IPS-18c (cell line): ENCODE data around the gene PLA2G4E.

Experiments used
- H3K4me3 ChIP-seq: 2 replicates; pipeline ENCODE4 v1.7.0; 2013; ENCODE audit warnings: low read depth, mild to moderate bottlenecking, low read length, moderate library complexity; ENCODE audit not compliant: insufficient read depth
- H3K9me3 ChIP-seq: one replicate; pipeline ENCODE4 v1.6.1; 2013; ENCODE audit warnings: mild to moderate bottlenecking, low read length, moderate library complexity; ENCODE audit not compliant: control insufficient read depth, insufficient read depth

PLA2G4E gene

DNA sequence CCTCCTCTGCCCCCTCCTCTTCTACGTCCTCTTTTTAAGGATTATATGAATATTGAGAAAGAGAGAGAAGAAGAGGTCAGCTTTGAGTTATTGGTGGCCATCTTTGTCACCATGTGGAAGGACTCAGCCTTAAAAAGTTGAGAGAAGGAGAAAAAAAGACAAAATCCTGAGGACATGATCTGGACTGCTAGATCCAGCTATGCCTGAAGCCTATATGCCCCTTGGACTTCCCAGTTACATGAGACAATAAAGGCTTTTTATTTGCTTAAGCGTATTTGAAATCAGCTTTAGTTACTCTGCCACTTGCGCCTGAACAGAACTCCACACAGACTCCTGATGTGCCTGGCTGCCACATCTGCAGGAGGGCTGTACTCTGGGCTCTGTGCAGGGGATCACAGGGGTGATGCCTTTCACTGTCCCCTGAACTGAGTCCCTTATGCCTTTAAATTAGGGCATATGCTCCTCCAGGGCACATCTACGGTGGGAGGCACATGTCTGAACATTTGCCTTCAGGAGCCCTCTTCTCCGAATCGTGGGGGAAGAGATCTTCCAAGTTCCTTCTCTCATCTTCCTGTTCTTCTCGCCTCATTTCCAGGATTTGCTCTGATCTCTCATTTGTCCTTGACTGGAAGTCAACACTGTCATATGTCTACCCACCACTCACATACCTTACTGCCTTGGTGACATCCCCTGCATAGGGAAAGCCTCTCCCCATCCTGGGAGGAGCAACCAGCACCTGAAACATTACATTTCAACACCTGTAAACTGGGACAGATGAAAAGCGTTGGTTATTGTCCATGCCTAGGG lies 14.0 kb upstream of the PLA2G4E start:
- H3K9me3 ChIP-seq: peaks cover 3% of the 10 kb centered on the region
- no peak overlapping the region for H3K4me3 ChIP-seq

DNA sequence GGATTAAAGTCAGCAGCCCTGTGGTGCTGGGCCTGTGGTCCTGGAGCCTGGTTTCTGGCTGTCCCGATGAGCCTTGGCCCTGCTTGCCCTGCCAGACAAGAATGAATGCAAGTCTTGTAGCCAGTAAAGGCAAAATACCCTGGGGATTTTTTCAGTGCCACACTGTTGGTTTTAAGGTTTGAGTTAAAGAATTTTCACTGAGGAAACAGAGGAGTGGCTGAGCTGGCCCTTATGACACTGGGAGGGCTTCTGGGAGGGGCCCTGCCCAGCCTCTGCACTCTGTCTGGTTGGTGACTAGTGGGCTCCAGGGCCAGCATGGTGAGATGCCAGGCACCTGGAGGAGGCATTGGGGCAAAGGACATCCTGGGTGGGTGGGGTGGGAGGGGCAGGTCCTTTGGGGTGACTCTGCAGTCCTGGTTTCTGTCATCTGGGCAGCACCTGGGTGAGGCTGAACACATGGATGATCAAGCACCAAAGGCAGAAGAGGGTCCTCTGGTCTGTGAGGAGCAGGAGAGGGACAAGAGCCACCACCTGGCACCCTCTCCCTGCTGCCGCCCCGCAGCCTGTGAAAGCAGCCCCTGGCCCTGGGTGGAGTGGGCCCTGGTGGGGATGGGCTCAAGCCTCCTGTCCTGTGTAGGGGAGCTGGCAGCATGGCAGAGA lies 12.5 kb upstream of the PLA2G4E start:
- Histone ChIP-seq H3K4me3 (no peak overlapping the region), H3K9me3 (peaks cover 3% of the 10 kb centered on the region)

DNA sequence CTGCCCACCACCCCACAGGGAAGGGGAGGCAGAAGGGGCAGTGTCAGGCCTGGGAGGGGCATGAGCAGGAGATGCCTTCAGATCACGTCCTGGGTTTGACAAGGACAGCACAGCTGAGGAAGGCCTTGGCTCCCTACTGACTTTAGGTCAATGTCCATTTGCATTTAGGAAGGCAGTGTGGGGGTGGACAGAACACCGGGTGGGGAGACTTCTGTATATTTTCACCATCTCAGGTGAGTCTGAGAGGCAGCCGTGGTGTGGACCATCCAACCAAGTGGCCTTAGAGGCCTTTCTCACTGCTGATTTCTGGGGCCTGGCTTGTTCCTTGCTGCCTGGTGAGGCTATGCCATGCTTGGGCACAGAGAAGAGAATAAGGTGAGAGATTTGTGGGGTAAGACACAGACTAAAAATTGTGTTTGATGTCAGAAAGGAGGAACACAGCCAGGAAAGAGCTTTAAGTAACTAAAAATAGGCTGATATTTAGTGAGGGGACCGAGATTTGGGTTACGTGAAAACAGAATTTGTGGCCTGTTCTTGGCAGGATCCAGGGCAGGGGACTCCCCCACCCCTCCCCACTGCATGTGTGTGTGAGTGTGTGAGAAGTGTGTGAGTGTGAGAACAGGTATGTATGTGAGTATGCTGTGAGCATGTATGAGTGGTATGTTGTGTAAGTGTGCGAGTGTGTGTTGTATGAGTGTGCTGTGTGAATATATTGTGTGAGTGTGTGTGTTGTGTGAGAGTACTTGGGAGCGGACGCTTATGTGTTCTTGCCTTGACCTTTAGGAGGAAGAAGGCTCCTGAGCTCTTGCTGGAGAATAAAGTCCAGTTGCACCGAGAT lies 11.8 kb upstream of the PLA2G4E start:
- Histone ChIP-seq H3K4me3 (no peak overlapping the region), H3K9me3 (peaks cover 3% of the 10 kb centered on the region)

DNA sequence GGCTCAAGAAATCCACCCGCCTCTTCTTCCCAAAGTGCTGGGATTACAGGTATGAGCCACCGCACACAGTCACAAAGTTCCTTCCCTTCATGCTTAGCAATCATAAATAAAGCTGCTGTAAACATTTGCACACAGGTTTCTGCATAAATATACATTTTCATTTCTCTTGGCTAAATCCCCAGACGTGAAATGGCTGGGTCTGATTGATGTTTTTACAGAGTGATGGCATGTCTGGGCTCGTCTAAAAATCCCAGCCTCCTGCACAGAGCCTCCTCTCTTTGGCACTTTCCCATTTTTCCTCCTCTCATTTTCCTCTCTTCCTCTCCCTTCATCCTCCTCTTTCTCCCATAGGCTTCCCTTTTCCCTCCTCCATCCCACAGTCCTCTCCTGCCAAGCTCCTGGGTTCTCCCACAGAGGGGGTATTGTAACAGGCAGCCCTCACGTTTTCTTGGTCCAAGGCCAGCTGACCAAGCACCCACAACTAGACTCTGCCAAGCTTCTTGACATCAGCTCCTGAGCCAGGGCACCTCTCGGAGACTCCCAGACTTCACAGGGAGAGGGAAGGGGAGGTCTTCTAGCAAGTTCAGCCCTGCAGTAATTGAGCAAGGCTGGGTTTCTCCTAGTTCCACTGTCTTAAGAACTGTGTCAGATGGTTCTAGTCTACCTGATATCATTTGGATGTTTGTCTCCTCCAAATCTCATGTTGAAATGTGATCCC lies 10.5 kb upstream of the PLA2G4E start:
- Histone ChIP-seq H3K4me3 (no peak overlapping the region), H3K9me3 (peaks cover 3% of the 10 kb centered on the region)

DNA sequence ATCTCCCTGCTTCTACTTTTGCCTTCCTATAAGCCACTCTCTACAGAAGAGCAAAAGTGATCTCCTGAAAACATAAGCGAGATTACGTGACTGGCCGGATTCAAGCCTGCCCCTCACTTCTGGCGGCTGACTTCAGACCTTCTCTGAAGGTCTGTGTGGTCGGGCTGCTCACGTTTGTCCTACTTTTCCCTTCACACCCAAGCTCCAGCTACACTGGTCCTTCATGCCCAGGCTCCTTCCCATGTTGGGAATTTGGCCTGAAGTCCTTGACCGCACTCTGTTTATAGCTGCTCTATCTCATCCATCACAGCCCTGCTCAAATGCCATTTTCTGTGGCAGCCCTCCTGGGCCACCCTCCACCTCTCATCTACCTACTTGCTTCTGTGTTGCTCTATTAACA lies 6.7 kb upstream of the PLA2G4E start:
- Histone ChIP-seq H3K9me3 (peaks cover 6% of the 10 kb centered on the region), H3K4me3 (no peak overlapping the region)

DNA sequence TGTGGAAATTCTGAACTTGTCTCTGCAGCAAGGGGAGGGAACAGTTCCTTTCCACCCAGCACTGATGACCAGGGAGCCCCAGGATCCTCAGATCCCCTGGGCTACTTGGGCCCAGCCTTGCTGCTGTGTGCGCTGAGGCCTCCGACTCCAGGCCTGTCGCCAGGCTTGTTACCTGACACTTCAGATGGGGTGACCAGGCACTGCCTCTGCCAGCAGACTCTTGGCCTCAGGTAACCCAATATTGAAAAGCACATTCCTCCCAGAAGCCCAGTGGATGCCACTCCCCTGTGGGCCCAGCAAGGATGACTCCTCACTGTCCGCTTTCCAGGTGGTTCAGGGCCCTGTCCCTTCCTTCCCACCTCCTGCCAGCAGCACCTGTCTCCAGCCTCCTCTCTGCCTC lies 3.5 kb upstream of the PLA2G4E start:
- Histone ChIP-seq H3K4me3 (no peak overlapping the region; the same call in 1 of the 2 replicates), H3K9me3 (peaks cover 9% of the 10 kb centered on the region)

DNA sequence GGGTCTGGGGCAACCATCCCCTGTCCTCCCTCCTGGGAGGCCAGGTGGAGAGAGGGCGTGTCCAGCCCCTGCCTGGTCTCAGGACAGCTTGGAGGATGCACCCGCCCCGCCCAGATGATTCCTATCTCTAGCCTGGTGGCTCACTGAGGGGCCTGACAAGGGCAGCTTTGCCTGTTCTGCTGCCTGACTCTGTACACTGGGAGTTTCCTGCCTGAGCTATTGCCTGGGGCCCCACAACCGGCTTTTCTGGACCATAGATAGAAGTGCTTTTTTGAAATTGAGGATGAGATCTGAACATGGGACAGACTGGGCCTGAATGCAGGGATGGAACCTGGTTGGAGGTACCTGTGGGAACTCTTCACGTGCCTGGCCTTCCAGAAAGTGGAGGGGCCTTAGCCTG lies 751 bp upstream of the PLA2G4E start:
- Histone ChIP-seq H3K4me3 (no peak overlapping the region), H3K9me3 (peaks cover 9% of the 10 kb centered on the region)

DNA sequence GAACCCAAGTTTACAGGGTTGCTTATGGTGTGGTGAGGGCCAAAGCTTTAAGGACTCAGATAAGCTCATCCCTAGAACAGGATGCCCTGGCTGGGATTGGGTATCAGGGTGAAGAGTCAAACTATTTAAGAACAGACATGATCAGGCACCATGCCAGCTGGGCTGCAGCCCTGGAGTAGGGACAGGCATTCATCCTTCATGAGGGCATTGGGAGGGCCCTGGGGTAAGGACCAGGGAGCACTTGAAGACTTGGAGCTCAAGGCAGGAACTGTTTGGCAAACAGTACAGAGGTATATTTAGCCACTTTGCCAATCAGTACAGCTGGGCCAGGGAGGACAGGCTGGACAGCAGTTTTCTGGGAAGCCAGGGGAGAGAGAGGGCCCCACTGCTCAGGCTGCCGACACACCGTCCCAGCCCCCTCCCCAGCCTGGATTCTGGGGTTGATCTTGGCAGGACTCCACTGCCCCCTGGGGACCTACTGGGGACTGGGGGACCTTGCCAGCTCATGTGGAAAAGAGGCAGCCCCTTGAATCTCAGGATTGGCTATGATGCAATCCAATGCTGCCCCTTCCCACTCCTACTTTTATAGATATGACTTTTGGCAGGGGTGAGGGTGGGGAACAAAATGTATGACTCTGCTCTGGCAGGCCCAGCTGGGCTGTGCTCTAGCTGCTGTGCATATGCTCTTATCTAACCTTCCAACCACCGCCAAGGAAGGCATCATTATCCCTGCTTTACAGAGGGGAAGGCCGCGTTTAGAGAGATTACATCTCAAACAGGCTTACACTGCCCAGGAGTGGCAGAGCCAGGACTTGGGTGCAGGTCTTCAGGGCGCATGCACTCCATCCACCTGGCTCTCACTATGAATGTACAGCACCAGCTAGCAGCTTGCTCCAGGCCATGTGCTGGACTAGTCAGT lies 2.3 kb downstream of the PLA2G4E start:
- H3K9me3 ChIP-seq: peaks cover 9% of the 10 kb centered on the region
- H3K4me3 ChIP-seq: no peak overlapping the region

DNA sequence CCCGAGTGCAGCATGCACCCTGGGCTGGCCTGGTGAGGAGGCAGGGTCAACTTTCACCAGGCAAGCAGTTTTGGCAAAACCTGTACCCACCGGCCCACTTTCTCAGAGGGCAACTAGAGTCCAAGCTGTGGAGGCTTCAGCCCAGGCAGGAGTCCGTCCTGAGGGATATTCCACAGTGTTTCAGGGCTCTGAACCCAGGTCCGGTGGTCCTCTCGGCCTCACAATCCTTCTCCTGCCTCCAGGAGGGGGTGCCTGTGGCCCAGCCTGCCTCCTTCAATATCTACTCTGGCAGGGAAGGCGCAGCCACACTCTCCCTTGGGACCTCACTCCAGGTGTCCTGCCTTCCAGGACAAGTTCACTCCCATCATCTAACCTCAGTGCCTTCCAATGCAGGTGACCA lies 3.9 kb downstream of the PLA2G4E start:
- Histone ChIP-seq H3K9me3 (peaks cover 2% of the 10 kb centered on the region), H3K4me3 (no peak overlapping the region)

DNA sequence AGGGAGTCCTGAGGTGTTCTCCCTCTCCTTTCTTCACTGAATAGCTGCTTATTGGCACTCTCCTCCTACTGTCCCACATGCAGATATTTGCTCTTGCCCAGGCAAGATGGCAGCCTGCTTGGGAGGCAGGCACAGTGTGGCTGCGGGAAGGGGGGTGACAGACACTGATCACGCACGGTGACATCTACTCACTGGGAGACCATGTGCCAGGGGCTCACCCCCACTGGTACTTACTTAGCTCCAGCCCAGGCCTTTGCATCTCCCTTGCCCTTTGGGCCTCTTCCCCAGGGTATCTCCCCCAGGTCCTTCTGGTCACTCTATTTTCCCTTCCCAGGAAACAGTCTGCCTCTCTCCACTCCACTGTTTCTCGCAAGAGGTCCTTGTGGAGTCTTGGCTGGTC lies 6.4 kb downstream of the PLA2G4E start:
- no peak overlapping the region for H3K4me3 ChIP-seq
- H3K9me3 ChIP-seq: no peaks in the 10 kb centered on the region

DNA sequence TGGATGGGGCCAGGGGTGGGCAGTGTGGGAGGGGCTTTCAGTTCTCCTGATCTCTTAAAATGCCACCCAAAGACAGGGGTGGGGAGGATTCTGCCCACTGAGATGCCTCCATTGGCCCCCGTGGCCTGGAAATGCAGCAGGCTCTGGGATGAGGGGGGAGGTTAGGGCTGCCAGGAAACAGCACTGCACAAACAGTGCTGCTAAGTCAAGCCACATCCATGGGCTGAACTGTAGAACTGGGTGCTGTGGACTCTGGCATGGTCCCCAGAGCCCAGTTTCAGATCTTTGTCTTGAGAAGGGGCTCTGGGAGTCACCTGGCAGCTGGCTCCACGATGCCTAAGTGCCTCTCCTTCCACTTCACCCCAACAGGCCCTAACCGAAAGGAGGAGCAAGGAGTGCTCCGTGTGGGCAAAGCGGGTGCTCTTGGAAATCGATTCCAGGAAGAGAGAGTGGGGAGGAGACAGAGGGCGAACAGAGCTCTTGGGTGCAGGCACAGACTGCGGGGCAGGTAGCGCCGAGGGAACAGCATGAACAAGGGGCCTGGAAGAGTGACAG lies 7.8 kb downstream of the PLA2G4E start:
- Histone ChIP-seq H3K4me3 (no peak overlapping the region), H3K9me3 (no peaks in the 10 kb centered on the region)

DNA sequence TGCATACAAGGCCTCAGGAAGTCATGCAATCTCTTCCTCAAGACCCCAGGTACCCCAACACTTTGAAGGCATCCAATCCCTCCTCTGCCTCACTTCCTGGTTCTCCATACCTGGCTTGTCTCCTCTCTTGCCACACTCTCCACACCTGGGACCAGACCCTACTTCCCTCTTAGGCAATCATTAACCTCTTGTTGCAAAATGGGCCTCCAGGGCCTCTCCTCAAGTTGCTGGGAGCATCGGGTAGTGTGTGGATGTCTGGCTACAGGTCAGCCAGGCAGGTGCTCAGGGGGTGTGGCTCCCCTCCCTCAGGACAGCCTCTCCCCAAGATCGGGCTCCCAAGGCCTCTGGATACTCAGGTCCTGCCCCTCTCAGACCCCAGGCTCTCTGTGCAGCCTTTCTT lies 8.6 kb downstream of the PLA2G4E start:
- Histone ChIP-seq H3K9me3 (no peaks in the 10 kb centered on the region), H3K4me3 (no peak overlapping the region)

DNA sequence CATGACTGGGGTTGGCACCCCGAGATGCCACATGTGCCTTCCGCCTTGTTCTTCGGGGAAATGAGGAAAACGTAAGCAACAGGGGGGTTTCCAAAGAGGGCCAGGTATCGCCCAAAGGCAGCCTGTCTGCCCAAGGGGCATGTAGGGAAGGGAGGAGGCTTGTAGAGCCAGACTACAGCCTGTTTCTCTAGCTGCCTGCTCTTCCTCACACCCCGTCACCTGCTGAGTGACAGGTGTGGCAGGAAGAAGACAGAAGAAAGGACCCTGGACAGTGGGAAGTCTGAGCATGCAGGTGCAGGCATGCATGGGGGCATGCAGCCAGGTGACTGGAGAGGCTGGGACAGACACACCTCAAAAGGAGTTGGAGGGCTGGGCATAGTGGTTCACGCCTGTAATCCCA lies 9.8 kb downstream of the PLA2G4E start:
- H3K9me3 ChIP-seq: no peaks in the 10 kb centered on the region

DNA sequence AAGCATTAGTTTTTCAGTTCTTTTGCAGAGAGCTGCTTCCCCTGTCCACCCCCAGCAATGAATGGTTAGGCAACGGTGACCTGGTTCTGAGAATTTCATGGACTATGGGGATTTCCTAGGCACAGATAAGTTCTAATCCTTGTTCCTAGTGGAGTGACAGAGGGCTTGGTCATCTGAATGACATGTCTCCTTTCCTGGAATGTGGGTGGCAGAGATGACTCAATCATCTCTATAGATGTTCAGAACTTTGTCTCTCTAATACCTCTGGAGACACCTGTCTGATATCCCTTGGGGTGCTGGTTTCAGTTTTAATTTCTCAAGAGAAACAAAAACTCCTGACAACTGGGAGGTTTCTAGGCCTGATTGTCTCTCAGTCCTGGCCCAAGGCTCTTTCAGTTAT lies 10.4 kb downstream of the PLA2G4E start:
- Histone ChIP-seq H3K4me3 (no peak overlapping the region), H3K9me3 (no peaks in the 10 kb centered on the region)

More for the DNA sequence above, 9.8 kb downstream of the PLA2G4E start:
- H3K4me3 ChIP-seq: no peak overlapping the region

DNA sequence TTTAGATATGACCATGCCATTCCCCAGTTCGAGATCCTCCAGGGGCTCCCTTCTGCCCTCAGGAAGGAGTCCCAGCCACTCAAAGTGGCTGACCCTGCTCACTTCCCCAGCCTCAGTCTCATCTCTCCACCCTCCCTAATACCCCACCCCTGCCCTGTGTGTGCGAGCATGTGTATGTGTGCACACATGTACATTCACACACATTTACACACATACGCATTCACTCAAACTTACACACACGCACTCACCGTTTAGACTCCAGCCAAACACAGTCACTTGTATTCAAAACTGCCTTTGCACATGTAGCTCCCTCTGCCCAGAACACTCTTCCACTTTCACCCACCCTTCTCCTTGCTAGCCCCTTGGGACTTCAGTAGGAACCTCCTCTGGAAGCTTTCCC lies 11.4 kb downstream of the PLA2G4E start:
- no peaks in the 10 kb centered on the region for H3K9me3 ChIP-seq
- H3K4me3 ChIP-seq: no peak overlapping the region

DNA sequence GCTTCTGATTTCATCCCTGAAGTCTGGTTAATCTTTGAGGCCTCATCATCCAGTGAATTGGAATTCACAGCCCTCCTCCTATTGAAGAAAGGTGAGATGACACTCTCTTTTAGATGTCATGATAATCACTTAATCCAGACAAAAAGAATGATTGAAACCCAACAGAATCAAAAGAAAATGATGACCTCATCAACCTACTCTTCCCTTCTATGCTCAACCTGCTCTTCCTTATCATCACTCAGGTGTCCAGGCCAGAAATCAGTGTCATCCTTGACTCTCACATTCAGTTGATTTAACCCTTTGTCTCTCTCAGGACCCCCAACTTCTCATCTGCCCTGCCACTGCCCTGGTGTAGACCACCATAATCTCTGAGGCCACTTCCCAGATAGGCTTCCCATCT lies 11.8 kb downstream of the PLA2G4E start:
- no peaks in the 10 kb centered on the region for H3K9me3 ChIP-seq
- no peak overlapping the region for H3K4me3 ChIP-seq
